GM03348 (cell line): ENCODE results near the gene EFCAB3.
"Not testable (repeated sequence)": the region's sequence is repeated elsewhere in the genome, so short reads cannot be mapped to it uniquely, and the experiment has no call there.

Experiments used
- DNase-seq: peaks from one replicate; pipeline ENCODE4 v3.0.0; 2012; ENCODE audit warnings: low spot score

EFCAB3 gene

DNA sequence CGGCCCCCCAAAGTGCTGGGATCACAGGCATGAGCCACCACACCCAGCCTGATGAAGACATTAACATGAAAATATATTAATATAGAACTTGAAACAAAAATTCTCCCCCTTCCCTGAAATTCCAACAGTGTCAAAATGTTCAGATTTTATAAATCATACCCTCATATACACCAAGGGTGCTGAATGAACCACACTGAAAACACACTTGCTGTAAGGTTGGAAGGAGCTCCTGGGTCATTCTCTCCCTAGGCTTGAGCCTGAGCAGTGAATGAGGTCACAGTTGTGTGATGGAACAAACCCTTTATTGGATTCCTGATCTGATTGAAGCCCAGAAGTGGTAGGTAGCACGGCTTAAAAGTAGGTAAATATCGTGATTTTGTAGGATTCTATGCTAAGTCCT is at the start of gene EFCAB3:
Gene EFCAB3, plus strand, starts transcription at position 301 of the 400 bp plus-strand sequence. CDS start 2,427 bp downstream, outside the sequence.
- no peak for DNase-seq

DNA sequence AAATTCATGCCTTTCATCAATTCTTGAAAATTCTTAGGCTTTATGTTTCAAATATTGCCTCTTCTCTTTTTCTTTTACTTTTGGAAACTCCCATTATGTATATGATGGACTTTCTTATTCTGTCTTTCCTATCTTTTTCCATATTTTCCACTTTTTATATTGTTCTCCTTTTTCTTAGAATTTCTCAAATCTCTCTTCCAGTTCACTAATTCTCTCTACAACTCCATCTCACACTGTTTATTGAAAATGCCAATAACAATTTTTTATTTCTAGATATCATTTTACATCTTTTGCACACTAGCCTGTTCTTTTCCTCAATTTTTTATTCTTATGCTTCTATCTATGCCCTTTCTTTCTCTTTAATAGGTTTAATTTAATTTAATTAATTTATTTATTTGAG is 43.8 kb upstream of the EFCAB3 start:
- DNase-seq = no peak

DNA sequence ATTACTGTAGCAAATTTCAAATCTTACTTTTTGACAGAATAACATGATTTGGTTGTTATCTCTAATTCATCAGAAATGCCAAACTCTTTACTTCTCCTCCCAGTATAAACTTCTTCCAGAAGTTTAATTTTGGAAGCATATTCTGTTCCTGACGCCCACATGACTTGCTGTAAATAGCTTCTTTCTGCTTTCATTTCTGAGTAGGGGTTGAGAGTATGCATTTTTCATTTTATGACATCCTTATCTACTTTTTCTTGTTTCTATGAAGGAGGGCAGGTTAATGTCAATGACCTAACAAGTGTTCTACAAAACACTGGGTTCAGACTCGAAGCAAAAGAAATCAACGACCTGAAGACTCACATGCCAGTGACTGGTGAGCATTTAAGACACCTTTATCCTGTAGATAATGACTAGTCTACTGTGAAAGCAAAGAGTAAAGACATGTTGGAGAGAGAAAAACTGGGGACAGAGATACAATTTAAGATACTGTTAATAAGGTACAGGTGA is 36.5 kb upstream of the EFCAB3 start:
- DNase-seq = no peak

DNA sequence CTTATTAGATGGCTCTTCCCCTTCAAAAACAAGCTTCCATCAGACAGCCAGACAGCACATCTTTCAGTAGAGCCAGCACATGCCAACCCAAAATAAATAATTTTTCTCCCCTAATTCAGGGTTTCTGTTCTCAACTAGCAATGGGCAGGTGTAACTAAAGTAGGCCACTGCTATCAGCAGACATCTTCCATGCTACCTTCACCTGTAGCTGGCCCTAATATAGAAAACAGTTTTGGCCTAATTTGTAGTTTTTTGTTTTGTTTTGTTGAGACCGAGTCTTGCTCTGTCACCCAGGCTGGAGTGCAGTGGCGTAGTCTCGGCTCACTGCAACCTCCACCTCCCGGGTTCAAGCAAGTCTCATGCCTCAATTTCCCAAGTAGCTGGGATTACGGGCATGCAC is 29.2 kb upstream of the EFCAB3 start:
- DNase-seq = no peak

DNA sequence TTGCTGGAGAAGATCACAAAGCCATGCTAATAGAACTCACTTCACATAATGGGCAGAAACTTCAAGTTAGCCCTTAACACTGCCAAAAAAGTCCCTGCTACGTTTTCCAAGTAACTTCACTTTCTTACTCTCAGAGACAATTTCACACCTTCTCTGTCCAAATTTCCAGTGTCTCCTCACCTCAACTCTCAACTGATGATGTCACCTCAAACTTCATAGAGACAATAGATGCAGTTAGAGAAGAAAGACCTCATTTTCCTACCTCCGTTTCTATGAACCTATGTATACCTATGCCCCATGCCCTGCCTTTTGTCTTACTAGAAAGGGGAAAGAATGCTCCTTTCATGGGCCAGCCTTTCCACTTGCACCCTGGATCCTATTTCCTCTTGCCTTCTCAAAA is 14.2 kb upstream of the EFCAB3 start:
- DNase-seq = no peak

- no peak for DNase-seq
Measured at GRCh38 chr17:62381561-62381960, 1.2 kb downstream of the EFCAB3 start.

- DNase-seq = no peak
Measured at GRCh38 chr17:62388856-62389255, 8.5 kb downstream of the EFCAB3 start.

- no peak for DNase-seq
Measured at GRCh38 chr17:62392908-62393307, 12.6 kb downstream of the EFCAB3 start.

GRCh38 chr17:62398891-62399290 is 18.5 kb downstream of the EFCAB3 start:
- DNase-seq = no peak

DNA sequence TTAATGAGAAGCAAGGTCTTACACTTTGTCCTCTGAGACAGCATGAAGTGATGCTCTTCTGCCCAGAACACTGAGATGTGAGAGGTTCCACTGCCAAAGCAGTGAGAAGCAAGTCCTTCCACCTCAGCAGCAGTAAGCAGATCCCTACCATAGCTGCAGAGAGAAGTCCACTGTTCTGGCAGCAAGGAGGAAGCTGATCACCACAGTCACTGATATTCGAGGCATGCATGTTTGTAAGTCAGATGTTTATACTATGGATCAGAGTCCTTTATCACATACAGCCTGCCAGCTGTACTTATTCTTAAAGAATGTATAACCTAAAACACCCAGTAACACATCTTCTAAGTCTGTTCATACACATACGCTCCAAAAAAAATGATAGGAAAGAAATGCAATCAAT is 25.1 kb downstream of the EFCAB3 start:
- DNase-seq = no peak

DNA sequence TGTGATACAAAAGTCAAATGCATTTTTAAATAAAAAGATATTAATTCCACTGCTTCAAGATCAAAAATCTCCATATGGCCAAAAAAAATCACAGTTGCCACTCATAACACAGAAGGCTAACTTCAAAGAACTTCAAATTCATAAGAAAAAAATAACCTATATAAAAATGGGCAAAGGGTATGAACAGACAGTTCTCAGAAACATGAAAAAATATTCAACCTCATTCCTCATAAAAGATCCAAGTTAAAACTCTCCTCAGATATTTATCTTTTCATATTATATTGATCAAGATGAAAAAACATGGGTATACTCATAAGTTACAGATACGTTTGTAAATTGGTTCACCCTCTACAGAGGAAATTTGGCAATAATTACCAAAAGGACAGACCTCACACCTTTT is 32.7 kb downstream of the EFCAB3 start:
- not testable (repeated sequence) for DNase-seq

GRCh38 chr17:62423647-62424461 is 43.5 kb downstream of the EFCAB3 start, which contains the start of gene METTL2A:
Gene METTL2A (plus strand): TSS chr17:62423897. CDS start chr17:62423903, 6 bp downstream.
- DNase-seq = peak; percentile 84

GRCh38 chr17:62426214-62426613 is 45.9 kb downstream of the EFCAB3 start:
- not testable (repeated sequence) for DNase-seq

DNA sequence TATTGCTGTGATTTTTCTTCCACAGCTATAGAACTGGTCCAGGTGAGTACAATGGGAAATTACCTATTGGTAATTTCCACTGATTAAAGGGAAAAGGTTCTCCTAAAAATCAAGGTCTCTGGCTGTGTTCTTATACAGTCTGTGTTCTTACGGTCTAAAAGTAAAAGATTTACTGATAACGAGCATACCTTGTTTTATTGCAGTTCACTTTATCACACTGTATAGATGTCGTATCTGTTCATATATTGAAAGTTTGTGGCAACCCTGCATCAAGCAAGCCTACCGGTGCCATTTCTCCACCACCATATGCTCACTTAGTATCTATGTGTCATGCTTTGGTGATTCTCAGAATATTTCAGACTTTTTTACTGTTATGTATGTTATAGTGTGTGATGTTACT is 54.9 kb downstream of the EFCAB3 start:
- not testable (repeated sequence) for DNase-seq

- DNase-seq = not testable (repeated sequence)
Measured at GRCh38 chr17:62441181-62441580, 60.8 kb downstream of the EFCAB3 start.

DNA sequence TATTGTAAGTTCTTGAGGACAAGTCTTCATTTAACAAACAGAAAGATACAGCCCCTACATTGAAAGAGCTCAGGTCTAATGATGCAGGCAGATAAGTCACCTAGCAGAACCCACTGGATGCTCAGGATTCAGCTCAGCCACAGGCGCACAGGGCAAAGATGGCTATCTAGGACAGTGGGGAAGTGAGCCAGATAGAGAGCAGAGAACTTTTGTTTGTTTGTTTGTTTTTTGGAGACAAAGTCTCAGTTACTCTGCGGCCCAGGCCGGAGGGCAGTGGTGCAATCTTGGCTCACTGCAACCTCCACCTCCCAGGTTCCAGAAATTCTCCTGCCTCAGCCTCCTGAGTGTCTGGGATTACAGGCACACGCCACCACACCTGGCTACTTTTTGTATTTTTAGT is 63.7 kb downstream of the EFCAB3 start:
- DNase-seq = no peak

DNA sequence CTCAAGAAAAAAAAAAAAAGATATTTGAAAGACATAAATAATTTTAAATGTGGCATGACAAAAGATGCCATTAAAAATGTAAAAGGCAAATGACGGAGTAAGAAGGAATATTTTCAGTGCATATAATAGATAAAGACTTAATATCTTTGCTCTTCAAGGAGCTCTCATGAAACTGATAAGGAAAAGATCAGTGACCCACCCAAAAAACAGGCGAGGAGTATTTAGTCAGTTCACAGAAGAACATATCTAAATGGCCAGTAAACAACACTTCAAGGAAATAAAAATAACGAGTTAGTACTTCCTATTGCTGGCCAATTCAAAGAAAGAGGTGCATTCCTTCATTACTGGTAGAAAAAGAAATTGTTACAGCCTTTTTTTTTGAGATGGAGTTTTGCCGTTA is 65.4 kb downstream of the EFCAB3 start:
- DNase-seq = not testable (repeated sequence)

- DNase-seq = not testable (repeated sequence)
Measured at GRCh38 chr17:62452195-62452594, 71.8 kb downstream of the EFCAB3 start.

DNA sequence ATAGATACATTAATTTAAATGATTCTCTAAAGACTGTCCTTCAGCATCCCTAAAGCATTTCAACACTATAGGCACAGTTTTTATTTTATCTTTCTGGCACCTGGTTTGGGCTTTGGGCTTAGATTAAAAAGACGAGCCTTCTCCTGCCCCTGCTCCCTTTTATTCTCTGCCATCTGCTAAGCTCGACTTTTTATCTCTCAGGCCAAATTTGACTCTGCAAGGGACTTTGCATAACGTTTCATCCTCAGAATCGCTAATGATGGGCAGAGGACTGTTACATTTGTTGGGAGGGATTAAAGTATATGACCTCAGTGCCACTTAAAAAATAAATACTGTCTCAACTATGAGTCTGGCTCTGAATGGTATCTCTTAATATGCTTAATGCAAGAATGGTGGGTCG is 72.7 kb downstream of the EFCAB3 start:
- not testable (repeated sequence) for DNase-seq

DNA sequence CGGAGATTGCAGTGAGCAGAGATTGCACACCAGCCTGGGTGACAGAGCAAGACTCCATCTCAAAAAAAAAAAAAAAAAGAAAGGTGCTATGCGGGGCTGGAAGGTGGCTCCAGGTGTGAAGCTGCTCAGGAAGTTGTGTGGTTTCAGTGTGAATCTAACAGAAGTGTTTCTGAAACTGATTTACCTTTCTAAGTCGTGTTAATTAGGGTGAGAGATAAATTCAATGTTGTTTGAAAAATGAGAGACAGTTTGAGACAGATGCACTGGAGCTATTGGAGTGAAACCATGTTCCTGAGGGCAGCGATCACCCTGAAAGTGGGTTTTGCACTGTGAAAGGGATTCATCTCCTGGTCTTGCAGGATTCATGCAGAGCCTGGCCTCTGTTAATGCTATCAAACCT is 73.3 kb downstream of the EFCAB3 start:
- not testable (repeated sequence) for DNase-seq

DNA sequence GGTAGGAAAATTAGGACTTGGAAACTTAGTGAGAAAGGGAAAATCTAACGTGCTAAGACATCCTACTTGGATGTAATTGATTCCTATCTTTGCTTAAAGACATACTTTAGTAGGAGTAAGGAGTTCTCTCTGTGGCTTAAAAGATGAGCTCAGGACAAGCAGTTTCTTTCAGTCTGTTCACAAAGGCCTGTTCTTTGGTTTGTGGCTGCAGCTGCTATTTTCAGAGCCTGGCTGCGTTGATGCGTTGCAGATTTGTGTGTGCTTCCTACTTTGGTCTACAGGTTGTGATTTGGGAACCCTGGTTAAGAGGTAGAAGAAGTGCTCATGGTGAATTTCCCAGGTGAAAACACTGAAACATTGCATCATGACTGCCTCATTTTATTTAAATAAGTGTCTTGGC is 73.8 kb downstream of the EFCAB3 start:
- DNase-seq = not testable (repeated sequence)

- no peak for DNase-seq
Measured at GRCh38 chr17:62456016-62456415, 75.7 kb downstream of the EFCAB3 start.

DNA sequence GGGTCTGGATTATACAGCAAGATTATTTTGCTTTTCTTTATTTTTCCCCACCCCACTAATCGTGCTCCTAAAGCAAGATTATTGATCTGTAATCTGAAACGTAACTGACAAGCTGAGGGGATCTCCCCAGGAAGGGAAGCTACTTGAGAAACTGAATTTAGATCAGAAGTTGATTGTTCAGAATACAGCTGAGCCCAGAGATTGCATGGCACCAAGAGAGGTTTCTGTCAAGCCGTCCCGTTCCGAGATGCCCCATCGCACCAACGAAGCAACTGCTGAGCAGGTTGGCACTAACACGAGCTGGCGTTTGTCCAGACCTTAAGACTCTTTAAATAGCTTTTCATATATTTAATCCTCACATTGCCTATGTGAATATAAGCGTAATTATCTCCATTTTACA is 78.1 kb downstream of the EFCAB3 start:
- DNase-seq = not testable (repeated sequence)

- not testable (repeated sequence) for DNase-seq
Measured at GRCh38 chr17:62464422-62464821, 84.1 kb downstream of the EFCAB3 start.
